CMK (cell line): ENCODE data around the gene UBR3.
A peak's percentile ranks its signal among the peaks of the same experiment; 100 is the strongest.
"Not testable (repeated sequence)": the region's sequence is repeated elsewhere in the genome, so short reads cannot be mapped to it uniquely, and the experiment has no call there.

ENCODE experiments used
- DNase-seq: peaks from one replicate; pipeline ENCODE4 v3.0.0-alpha.2; 2010; ENCODE audit warnings: low read depth

UBR3 gene

DNA sequence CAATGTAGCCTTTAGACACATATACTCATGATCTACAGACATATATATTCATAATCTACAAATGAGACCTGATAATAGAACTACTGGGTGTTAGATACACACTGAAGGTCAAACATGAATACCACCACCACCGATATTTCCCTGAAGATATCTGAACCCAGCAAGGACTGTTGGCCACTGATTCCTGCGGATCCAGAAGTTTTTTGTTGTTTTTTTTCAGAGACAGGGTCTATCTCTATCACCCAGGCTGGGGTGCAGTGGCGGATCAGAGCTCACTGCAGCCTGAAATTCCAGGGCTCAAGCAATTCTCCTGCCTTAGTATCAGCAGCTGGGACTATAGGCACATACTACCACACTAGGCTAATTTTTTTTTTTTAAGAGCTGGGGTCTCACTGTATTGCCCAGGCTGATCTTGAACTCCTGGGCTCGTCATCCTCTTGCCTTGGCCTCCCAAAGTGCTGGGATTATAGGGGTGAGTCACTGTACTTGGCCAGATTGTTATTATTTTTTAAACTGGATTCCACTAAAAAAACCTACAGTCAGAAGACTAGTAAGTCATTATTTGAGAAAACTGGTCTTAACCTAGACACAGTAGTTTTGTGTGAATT lies 4.4 kb upstream of the UBR3 start:
- DNase-seq: no peak

DNA sequence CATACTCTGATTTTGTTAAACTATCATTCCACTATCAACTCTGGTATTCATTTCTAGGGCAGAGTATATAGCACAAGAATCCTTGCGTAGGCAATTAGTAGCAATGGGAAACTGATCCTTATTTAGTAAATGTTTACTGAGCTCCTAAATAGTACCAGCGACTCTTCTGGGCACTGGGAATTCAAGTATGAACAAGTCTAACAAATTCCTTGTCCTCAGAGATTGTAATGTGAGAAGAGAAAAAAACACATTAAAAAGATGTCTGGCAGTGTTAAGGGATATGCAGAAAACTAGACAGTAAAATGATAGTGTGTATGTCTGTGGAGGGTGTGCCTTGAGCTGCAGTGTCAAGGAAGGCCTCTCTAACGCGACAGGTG lies 3.3 kb upstream of the UBR3 start:
- DNase-seq: no peak

DNA sequence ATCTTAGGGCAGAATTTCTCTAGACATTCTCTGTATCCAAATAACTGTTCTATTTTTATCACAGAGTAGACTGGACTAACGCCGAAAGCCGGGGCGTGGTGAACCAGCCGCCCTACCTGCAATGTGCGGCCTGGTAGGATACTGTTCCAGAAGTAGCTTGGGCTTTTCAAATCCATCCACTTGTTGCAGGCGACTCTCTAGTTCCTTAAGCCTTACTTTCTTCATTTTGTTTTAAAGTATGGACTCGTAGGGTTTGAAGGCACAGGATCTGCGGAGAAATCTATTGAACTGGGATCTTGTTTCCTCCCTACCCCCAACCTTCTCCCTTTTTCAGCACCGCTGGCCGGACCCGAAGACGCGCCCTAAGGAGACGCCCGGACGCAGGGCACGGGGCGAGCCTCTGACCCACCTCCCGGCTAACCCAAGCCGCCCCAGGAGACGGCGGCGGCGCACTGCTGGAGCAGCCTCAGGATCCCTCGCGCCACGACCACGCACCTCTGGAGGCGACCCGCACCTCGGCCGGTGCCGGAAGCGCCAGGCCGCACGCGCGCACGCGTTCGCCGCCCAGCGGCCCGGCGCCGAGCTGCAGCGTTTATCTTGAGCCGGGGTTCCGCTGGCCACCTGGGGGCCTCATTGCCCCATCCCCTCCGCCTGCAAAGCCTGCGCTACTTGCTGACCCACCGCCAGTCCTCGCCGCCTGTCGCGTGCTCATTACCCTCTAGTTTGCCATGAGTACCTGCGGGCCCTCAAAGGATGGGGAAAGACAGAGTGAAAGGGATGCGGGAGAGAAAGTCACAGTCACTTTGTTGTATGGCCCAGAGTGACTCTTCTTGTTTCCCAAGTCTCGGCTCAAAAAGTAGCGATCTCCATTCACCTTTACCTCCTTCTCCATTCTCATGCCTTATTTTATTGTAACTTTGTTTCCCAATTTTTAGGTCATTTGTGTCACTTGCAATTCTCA lies 2.6 kb upstream of the UBR3 start, which contains the start of gene METTL5:
Gene METTL5, minus strand, starts transcription at position 533 of the 961 bp plus-strand sequence. Its CDS starts 308 bp downstream, at position 225.
- peak; percentile 56 for DNase-seq

DNA sequence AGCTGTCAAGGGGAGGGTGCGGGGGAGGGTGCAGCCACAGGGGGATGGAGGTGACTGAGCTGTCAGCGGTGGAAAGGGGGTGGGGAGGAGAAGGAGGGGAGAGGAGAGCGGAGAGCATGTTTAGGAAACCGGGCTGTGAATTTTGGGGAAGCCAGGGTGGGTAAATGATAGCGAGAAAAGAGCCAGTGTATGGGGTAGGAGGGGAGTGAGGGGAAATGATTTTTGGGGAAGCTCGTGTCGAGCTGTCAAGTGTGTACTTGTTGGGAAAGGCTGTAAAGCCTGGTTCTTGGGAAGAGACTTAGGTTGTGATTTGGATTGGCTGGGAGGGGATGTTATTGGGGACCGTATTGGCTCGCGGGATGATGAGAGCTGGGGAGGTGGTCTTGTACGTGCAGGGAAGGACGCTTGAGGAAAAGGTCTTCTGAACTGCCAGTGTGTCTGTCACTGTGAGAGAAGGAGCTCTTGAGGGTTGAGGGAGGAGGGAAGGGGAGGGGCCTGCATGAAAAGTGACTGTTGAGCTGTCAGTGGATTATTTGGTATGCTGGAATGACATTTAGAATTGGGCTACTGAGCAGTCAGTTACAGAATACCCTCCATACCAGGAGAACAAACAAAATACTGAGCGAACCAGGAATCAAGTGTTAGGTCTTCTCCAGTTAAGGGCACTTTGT lies 1.0 kb downstream of the UBR3 start:
- no peak for DNase-seq

DNA sequence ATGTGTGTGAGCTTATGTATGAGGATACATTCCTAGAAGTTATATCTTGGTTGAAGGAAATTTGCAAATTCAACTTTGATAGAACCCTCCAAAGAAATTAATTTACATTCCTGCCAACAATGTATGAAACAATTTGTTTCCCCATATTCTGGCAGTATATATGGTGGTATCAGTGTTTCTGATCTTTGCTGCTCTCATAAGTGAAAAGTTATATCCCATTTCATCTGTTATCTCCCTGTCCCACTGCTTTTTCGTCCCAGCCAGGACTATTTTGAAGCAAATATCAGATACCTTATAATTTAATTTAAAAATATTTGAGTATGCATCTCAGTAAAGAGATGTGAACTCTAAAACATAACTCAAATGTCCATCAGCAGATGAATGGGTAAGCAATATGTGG lies 7.1 kb downstream of the UBR3 start:
- no peak for DNase-seq

DNA sequence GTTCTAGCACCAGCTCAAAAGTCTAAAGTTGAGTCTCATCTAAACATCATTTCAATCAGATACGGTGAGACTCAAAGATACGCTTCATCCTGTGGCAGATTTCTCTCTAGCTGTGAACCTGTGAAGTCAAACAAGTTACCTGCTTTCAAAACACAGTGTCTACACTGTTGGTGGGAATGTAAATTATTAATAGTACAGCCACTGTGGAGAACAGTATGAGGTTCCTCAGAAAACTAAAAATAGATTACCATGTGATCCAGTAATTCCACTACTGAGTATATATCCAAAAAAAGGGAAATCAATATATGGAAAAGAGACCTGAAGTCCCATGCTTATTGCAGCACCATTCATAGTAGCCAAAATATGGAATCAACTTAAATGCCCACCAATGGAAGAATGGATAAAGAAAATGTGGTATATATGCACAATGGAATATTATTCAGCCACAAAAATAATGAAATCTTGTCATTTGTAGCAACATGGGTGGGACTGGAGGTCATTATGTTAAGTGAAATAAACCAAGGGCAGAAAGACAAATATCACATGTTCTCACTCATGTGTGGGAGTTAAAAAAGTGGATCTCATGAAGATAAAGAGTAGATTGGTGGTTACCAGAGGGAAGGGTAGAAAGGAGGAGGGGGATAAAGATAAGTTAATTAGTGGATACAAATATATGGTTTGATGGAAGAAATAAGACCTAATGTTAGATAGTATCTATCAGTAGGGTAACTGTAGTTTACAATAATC lies 11.7 kb downstream of the UBR3 start:
- no peak for DNase-seq

DNA sequence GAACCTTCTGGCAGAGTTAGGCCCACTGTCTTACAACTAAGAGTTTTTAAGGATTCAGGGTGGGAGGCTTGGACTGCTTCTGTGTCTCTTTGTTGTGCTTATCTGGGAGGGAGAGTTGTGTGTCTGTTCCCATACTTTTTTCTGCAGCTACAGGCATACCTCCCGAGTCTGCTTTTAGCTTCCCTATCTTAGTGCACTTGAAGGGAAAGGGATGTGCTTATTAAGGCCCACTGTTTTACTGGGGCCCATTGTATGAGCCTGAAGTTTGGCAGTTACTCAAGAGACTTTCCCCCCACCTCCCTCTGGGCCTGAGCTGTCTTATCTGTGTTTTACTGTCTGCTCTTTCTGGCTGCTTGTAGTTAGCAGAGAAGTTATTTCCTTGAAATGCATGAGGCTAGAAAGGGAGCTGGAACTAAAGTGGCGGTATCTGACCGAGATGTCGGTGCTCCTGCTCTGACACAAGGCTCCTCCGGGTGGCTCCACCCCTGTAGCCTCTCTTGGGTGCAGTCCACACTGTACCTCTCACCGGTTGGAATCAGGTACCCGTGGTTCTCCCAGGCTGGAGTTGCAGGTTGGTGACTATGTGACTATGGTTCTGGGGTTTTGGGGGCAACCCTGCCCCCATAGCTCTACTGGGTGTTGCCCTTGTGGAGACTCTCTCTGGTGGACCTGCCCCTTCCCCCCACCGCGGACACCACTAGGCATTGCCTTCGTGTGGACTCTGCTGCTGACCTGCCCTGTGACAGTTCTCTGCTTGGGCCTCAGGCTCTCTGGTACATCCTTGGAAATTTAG lies 12.9 kb downstream of the UBR3 start:
- peak; percentile 46 for DNase-seq

DNA sequence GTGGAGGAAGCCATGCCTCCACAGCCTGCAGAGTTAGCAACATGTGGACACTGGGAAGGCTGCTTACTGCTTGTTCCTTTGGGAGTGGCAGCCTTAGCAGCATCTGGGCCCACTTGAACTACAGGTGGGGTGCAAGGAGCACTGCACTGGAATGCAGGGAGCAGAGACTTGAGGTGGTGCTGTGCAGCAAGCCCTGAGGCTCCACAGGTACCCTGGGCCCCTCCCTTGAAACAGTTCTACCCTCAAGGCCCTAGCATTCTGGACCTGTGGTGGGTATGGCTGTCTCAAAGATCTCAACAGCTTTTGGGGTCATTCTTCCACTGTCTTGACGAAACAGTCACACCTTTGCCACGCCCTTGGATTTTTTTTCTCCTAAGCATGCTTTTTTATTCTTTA lies 13.5 kb downstream of the UBR3 start:
- DNase-seq: no peak

DNA sequence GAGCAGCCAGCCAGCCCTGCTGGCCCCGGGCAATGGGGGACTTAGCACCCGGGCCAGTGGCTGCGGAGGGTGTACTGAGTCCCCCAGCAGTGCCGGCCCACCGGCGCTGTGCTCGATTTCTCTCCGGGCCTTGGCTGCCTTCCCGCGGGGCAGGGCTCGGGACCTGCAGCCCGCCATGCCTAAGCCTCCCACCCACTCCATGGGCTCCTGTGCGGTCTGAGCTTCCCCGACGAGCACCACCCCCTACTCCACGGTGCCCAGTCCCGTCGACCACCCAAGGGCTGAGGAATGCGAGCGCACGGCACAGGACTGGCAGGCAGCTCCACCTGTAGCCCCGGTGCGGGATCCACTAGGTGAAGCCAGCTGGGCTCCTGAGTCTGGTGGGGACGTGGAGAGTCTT lies 14.4 kb downstream of the UBR3 start:
- not testable (repeated sequence) for DNase-seq

DNA sequence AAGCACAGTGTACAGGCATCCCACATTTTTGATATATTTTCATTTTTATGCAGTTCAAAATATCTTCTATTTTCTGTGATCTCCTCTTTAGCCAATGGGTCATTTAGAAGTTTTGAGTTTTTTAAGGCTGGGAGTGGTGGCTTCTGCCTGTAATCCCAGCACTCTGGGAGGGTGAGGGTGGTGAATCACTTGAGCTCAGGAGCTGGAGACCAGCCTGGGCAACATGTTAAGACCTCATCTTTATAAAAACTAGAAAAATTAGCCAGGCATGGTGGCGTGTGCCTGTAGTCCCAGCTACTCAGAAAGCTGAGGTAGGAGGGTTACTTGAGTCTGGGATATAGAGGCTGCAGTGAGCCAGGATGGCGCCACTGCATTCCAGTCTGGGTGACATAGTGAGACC lies 17.8 kb downstream of the UBR3 start:
- DNase-seq: no peak

DNA sequence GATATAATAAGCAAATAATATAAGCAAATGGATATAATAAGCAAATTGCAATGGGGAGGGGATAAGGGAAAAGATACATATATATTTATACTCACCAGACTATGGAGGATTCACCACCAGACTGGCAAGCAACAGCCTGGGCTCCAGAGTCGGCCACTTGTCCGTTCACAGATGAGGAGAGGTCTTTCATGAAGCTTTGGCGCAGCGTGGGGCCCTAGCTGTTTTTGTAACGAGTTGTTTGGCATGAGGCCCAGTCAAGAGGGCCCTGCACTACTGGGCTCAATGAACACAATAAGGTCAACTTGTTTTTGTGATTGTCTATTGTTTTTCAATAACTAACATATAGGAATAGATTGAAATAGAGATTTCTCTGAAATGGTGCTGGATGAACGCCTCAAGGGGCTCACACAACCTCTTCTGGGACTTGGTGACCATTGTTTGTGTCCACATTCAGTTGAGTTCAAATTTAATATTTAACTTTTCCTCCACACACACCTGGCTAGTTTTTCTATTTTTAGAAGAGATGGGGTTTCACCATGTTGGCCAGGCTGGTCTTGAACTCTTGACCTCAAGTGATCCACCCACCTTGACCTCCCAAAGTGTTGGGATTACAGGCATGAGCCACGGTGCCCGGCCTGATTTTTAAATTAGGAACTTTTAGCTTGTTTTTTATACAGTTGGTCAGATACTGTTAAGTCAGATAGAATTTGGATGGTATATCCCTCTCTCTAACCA lies 21.9 kb downstream of the UBR3 start:
- DNase-seq: not testable (repeated sequence)

DNA sequence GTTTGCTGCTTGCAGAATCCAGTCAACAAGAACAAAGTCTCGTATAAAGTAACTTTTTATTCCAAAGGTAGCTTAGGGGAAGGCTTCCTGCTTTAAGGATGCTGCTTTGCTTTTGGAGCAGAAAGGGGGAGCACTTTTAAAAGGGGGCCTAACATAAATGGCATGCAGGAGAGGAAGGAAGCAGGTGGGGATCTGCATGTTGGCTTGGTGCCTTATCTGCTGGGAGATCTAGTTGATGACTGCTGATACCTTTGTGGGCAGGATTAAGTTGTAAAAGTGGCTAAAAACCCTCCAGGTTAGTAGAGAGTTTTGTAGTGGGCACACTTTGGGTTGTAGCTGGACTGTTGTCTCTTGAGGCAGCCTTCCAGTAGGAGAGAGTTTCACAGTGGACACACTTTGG lies 22.5 kb downstream of the UBR3 start:
- DNase-seq: no peak

DNA sequence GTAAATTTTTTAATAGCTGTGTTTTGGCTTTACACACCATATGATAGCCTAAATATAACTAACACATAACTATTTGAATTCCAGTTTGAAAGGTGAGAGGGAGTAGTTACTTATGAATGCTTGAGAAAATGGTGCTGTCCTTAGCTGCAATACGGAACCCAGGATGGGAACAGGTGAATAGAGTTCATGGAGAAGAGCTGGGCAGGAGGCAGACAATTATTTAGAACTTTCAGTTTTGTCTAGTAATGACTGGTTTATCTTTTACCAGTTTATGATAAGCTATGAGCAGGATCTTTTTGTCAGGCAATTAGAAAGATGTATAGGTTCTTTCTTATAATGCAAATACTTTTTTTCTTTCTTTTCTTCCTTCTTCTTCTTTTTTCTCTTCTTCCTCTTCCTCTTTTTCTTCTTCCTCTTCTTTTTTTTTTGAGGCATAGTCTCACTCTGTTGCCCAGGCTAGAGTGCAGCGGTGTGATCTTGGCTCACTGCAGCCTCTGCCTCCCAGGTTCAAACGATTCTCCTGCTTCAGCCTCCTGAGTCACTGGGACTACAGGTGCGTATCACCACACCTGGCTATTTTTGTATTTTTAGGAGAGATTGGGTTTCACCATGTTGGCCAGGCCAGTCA lies 25.9 kb downstream of the UBR3 start:
- DNase-seq: no peak

DNA sequence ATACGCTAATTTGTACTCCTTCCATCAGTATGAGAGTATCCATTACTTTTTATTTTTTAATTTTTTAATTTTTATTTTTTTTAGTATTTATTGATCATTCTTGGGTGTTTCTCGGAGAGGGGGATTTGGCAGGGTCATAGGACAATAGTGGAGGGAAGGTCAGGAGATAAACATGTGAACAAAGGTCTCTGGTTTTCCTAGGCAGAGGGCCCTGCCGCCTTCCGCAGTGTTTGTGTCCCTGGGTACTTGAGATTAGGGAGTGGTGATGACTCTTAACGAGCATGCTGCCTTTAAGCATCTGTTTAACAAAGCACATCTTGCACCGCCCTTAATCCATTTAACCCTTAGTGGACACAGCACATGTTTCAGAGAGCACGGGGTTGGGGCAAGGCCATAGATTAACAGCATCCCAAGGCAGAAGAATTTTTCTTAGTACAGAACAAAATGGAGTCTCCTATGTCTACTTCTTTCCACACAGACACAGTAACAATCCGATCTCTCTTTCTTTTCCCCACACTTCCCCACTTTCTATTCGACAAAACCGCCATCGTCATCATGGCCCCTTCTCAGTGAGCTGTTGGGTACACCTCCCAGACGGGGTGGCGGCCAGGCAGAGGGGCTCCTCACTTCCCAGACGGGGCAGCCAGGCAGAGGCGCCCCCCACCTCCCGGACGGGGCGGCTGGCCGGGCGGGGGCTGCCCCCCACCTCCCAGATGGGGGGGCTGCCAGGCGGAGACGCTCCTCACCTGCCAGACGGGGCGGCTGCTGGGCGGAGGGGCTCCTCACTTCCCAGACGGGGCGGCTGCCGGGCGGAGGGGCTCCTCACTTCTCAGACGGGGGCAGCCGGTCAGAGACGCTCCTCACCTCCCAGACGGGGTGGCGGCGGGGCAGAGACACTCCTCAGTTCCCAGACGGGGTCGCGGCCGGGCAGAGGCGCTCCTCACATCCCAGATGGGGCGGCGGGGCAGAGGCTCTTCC lies 28.3 kb downstream of the UBR3 start:
- DNase-seq: not testable (repeated sequence)

DNA sequence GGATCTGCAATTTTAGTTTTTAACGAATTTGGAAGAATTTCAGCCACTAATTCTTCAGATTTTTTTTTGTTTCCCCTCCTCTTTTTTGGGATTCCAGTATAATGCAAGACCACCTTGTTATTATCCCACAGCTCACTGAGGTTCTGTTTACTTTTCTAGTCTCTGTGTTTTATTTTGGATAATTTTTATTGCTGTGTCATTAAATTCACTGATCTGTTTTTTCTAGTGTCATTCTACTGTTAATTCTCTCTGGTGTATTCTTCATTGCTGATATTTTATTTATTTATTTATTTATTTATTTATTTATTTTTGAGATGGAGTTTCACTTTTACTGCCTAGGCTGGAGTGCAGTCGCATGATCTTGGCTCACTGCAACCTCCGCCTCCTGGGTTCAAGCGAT lies 32.2 kb downstream of the UBR3 start:
- no peak for DNase-seq

DNA sequence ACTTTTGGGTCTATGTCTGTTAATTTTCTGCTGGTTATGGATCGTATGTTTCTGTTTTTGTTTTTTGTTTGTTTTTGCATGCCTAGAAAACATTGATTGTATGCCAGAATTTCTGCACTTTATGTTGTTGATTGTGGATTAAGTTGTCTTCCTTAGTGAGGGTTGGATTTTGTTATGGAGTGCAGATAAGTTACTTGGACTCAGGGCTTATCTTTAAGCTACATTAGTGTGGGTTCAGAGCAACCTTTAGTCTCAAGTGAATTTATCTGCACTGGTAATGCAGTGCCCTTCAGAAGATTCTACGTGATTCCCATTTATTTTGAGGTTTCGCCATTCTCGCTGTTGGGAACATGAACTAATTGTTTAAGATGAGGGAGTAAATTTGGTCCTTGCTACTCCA lies 32.9 kb downstream of the UBR3 start:
- no peak for DNase-seq

DNA sequence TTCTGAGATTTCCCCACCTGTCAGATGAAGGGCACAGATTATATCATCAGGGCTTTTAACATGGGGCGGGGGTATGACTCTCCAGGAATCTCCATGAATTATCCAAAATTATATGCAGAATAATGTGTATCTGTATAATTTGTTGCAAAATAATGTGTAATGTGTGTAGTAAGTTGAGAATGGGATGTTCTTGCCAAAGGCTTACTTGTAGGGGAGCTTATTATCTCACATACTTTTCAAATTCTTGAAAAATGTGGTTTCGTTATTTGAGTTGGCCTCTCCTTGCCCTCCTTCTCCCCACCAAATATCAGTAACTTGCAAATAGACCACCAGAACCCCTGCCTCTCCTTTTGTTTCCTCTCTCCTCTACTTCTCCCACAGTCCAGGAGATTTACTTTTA lies 35.6 kb downstream of the UBR3 start:
- DNase-seq: no peak

DNA sequence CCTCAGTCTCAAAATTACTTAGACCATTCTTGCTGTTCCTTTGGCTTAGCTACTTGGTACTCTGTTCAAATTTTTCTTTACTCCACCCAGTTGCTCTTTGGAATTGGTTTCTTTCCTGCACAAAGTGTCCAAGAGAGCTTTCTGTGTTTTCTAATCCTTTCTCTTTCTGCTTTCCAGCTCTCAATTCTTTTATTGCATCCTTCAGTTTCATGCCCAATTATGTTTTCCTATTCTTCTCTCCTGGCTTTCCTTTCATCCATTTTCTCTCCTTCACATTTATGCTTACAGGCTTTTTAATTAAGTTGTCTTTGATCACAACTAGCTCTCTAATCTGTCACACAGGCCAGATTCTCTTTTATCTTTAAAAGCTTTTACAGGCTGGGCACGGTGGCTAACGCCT lies 38.2 kb downstream of the UBR3 start:
- DNase-seq: no peak

DNA sequence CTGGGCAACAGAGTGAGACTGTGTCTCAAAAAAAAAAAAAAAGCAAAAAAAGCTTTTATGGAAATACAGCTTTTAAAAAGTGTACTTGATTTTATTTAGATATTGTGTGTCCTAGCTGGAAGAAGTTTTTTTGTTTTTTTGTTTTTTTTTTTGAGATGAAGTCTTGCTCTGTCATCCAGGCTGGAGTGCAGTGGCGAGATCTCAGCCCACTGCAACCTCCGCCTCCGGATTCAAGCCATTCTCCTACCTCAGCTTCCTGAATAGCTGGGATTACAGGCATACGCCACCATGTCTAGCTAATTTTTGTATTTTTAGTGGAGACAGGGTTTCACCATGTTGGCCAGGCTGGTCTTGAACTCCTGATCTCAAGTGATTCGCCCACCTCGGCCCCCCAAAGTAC lies 39.0 kb downstream of the UBR3 start:
- not testable (repeated sequence) for DNase-seq
